Measurements from ENCODE around the gene OR2AT4. TPM values are rescaled to one million over a fixed set of nuclear protein-coding genes. Genes with fewer than 3 reads are reported as not detected.

The OR2AT4 gene
- total RNA-seq, 2 donors from 2014 or later: not detected

DNA sequence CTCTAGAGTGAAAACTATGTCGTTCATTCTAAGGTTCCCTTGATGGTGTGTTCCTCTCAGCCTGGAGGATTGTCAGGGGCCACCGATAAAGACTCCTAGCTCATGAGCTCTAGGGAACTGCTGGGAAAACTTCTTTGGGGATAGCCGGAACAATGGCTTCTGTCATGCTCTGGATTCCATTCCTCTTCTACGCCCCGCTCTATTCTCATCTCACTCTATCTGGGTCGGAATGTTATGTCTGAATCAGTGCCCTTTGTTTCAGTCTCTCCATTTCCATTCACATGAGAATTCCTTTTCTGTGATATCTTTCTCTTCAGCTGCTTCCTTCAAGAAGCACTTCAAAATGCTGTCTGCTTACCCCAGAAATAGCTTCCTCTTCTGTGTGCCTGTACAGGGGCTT is 37.3 kb upstream of the OR2AT4 start:
- Histone ChIP-seq H3K27me3 (no peaks in the 10 kb centered on the region), H3K4me3 (no peak overlapping the region), H3K27ac (no peak overlapping the region), H3K36me3 (no peaks in the 10 kb centered on the region), H3K4me1 (no peaks in the 10 kb centered on the region), H3K9me3 (no peaks in the 10 kb centered on the region)
- TF ChIP-seq, protein P1, sequence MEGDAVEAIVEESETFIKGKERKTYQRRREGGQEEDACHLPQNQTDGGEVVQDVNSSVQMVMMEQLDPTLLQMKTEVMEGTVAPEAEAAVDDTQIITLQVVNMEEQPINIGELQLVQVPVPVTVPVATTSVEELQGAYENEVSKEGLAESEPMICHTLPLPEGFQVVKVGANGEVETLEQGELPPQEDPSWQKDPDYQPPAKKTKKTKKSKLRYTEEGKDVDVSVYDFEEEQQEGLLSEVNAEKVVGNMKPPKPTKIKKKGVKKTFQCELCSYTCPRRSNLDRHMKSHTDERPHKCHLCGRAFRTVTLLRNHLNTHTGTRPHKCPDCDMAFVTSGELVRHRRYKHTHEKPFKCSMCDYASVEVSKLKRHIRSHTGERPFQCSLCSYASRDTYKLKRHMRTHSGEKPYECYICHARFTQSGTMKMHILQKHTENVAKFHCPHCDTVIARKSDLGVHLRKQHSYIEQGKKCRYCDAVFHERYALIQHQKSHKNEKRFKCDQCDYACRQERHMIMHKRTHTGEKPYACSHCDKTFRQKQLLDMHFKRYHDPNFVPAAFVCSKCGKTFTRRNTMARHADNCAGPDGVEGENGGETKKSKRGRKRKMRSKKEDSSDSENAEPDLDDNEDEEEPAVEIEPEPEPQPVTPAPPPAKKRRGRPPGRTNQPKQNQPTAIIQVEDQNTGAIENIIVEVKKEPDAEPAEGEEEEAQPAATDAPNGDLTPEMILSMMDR (IDR thresholded peaks at IDR 0.05): no peak
- no peak for DNase-seq (ENCODE audit: low spot score)

DNA sequence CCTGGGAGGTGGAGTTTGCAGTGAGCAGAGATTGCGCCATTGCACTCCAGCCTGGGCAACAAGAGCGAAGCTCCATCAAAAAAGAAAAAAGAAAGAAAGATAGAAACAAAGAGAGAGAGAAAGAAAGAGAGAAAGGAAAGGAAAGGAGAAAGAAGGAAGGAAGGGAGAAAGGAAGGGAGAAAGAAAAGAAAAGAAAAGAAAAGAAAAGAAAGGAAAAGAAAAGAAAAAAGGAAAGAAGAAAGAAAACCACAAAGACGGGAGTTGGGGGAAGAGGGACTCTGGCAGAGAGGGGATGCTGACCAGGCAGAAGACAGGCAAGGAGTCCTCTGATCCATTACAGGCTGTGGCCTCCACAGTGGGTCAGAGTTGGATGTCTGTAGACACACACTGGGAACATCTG is 35.4 kb upstream of the OR2AT4 start:
- no peaks in the 10 kb centered on the region for H3K36me3 ChIP-seq
- DNase-seq (ENCODE audit: low spot score): no peak
- H3K4me3 ChIP-seq: no peak overlapping the region
- no peaks in the 10 kb centered on the region for H3K27me3 ChIP-seq
- H3K4me1 ChIP-seq: no peaks in the 10 kb centered on the region
- H3K9me3 ChIP-seq: no peaks in the 10 kb centered on the region
- no peak overlapping the region for H3K27ac ChIP-seq
- TF ChIP-seq, protein P1 (IDR thresholded peaks at IDR 0.05): no peak

DNA sequence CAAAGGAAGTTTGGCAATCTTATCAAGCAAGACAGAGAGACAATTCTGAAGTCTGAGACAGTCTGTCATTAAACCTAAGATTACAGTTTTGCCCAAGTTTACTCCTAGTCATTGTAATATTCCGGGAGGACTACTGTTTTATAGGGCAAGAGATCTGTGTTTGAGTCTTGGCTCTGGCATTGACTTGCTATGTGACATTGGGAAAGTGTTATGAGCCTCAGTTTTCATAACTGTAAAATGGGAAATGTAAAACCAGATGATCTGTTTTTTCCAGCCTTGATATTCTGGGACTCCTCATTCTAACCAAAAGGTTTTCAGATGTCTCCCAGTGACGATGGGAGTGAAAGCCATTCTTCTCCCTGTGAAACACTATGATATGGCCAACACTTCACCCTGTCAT is 29.9 kb upstream of the OR2AT4 start:
- Histone ChIP-seq H3K36me3 (no peaks in the 10 kb centered on the region), H3K27me3 (no peaks in the 10 kb centered on the region), H3K4me1 (no peaks in the 10 kb centered on the region), H3K27ac (no peak overlapping the region), H3K9me3 (no peaks in the 10 kb centered on the region), H3K4me3 (no peak overlapping the region)
- TF ChIP-seq, protein P1 (IDR thresholded peaks at IDR 0.05): no peak
- DNase-seq (ENCODE audit: low spot score): no peak

DNA sequence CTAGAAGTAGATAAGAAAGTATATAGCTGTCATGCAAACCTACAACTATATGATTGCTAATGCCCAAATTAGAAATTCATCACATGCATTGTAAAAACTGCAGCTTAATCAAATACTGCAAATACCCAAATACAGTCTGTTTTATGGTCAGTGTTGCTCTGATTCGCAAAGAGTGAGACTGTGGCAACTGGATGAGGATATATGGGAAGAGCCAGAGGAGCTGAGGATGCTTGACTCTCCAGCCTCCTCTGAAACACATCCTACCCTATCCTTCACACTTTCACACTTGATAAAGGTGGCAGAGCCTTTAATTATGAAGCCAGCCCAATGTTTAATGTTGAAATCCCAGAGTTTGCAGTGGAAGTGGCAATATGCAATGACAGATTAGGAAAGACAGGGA is 21.9 kb upstream of the OR2AT4 start:
- no peaks in the 10 kb centered on the region for H3K27me3 ChIP-seq
- no peaks in the 10 kb centered on the region for H3K36me3 ChIP-seq
- TF ChIP-seq, protein P1 (IDR thresholded peaks at IDR 0.05): no peak
- peaks cover 0 to 3% of the 10 kb centered on the region in 2 donors for H3K9me3 ChIP-seq
- H3K4me1 ChIP-seq: no peaks in the 10 kb centered on the region
- H3K27ac ChIP-seq: no peak overlapping the region
- DNase-seq (ENCODE audit: low spot score): no peak
- H3K4me3 ChIP-seq: no peak overlapping the region

DNA sequence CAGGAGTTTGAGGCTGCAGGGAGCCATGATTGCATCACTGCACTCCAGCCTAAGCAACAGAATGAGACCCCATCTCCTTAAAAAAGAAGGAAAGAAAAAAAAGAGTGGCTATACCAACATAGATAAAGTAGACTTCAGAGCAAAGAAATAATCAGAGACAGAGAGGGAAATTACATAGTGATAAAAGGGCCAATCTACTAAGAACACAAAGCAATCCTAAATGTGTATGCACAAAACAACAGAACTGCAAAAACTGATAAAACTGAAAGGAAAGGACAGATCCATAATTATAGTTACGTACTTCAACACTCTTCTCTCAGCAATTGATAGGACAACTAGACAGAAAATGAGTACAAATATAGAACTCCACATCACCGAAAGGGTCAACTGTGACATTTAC is 17.8 kb upstream of the OR2AT4 start:
- Histone ChIP-seq H3K36me3 (no peaks in the 10 kb centered on the region), H3K4me3 (no peak overlapping the region), H3K27ac (no peak overlapping the region), H3K27me3 (no peaks in the 10 kb centered on the region), H3K9me3 (peaks cover 0 to 9% of the 10 kb centered on the region in 2 donors), H3K4me1 (no peaks in the 10 kb centered on the region)
- TF ChIP-seq, protein P1 (IDR thresholded peaks at IDR 0.05): no peak
- DNase-seq (ENCODE audit: low spot score): no peak

DNA sequence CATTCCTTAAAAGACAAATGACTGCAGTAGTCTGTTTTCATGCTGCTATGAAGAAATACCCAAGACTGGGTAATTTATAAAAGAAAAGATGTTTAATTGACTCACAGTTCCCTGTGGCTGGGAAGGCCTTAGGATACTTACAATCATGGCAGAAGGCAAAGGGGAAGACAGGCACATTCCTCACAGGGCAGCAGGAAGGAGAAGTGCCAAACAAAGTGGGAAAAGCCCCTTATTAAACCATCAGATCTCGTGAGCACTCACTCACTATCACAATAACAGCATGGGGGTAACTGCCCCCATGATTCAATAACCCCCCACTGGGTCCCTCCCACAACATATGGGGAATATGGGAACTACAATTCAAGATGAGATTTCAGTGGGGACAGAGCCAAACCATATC is 16.4 kb upstream of the OR2AT4 start:
- TF ChIP-seq, protein P1 (IDR thresholded peaks at IDR 0.05): no peak
- no peak overlapping the region for H3K4me3 ChIP-seq
- no peak overlapping the region for H3K27ac ChIP-seq
- no peak for DNase-seq (ENCODE audit: low spot score)
- no peaks in the 10 kb centered on the region for H3K36me3 ChIP-seq
- no peaks in the 10 kb centered on the region for H3K4me1 ChIP-seq
- H3K9me3 ChIP-seq: peaks cover 0 to 9% of the 10 kb centered on the region in 2 donors
- no peaks in the 10 kb centered on the region for H3K27me3 ChIP-seq

Measured in right atrium auricular region (tissue), 2 donors.